ENCODE measurements around the gene CDKN2B-AS1.

- TF ChIP-seq CTCF (IDR thresholded peaks at IDR 0.05) = no peak
- TF ChIP-seq, protein P1, sequence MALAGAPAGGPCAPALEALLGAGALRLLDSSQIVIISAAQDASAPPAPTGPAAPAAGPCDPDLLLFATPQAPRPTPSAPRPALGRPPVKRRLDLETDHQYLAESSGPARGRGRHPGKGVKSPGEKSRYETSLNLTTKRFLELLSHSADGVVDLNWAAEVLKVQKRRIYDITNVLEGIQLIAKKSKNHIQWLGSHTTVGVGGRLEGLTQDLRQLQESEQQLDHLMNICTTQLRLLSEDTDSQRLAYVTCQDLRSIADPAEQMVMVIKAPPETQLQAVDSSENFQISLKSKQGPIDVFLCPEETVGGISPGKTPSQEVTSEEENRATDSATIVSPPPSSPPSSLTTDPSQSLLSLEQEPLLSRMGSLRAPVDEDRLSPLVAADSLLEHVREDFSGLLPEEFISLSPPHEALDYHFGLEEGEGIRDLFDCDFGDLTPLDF (CRISPR knock-in tag; IDR thresholded peaks at IDR 0.05) = no peak
- no peak for TF ChIP-seq USF2 (CRISPR knock-in tag; IDR thresholded peaks at IDR 0.05)
- TF ChIP-seq FOXJ3 (CRISPR knock-in tag; IDR thresholded peaks at IDR 0.05; ENCODE audit: borderline replicate concordance) = no peak
- TF ChIP-seq TP53 (CRISPR knock-in tag; IDR thresholded peaks at IDR 0.05) = no peak
- TF ChIP-seq, protein P2, sequence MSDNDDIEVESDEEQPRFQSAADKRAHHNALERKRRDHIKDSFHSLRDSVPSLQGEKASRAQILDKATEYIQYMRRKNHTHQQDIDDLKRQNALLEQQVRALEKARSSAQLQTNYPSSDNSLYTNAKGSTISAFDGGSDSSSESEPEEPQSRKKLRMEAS (CRISPR knock-in tag; IDR thresholded peaks at IDR 0.05) = no peak
- TF ChIP-seq CREB1 (CRISPR knock-in tag; IDR thresholded peaks at IDR 0.05) = no peak
- no peak for TF ChIP-seq MXD4 (CRISPR knock-in tag; IDR thresholded peaks at IDR 0.05; ENCODE audit: borderline replicate concordance)
- no peak for TF ChIP-seq ARID4B (CRISPR knock-in tag; IDR thresholded peaks at IDR 0.05; ENCODE audit: borderline replicate concordance)
- TF ChIP-seq CBFB (CRISPR knock-in tag; IDR thresholded peaks at IDR 0.05; ENCODE audit: low read depth) = no peak
- no peak for TF ChIP-seq IRF2 (CRISPR knock-in tag; IDR thresholded peaks at IDR 0.05; ENCODE audit: borderline replicate concordance, low read depth)
- TF ChIP-seq HMGA2 (CRISPR knock-in tag; IDR thresholded peaks at IDR 0.05) = no peak
- no peak for TF ChIP-seq SP1 (CRISPR knock-in tag; conservative IDR thresholded peaks at IDR 0.05)
- TF ChIP-seq TEAD4 (CRISPR knock-in tag; IDR thresholded peaks at IDR 0.05) = no peak
Measured at GRCh38 chr9:22035591-22036011, 41.0 kb downstream of the CDKN2B-AS1 start.
